Mesenchymal stem cell (in vitro differentiated cells and primary cell): ENCODE data around the gene RAB3D.
A peak's percentile ranks its signal among the peaks of the same experiment; 100 is the strongest.

ENCODE experiments used
- DNase-seq: peaks from one replicate; pipeline ENCODE4 v3.0.0-alpha.2; 2013
- H2AFZ ChIP-seq: one replicate; pipeline ENCODE4 v1.6.1; 2013; ENCODE audit warnings: low read depth, mild to moderate bottlenecking, control low read depth, inconsistent platforms, low read length, moderate library complexity
- H2AK5ac ChIP-seq: 2 replicates; pipeline ENCODE4 v1.6.1; 2013; ENCODE audit warnings: low read length, moderate library complexity, mild to moderate bottlenecking, inconsistent platforms; ENCODE audit not compliant: severe bottlenecking
- H2BK120ac ChIP-seq: one replicate; pipeline ENCODE4 v1.6.1; 2013; ENCODE audit warnings: low read depth, mild to moderate bottlenecking, inconsistent platforms, low read length, moderate library complexity
- H2BK12ac ChIP-seq, 2 experiments: one replicate each; pipeline ENCODE4 v1.6.1; 2013; ENCODE audit warnings: inconsistent platforms in 2 of 2, low read length in 2 of 2, mild to moderate bottlenecking in 2 of 2, moderate library complexity in 2 of 2, control low read depth in 1 of 2
- H2BK15ac ChIP-seq: one replicate; pipeline ENCODE4 v1.6.1; 2013; ENCODE audit warnings: mild to moderate bottlenecking, low read depth, inconsistent platforms; ENCODE audit not compliant: poor library complexity, severe bottlenecking
- H2BK5ac ChIP-seq: 2 replicates; pipeline ENCODE4 v1.6.1; 2013; ENCODE audit warnings: low read depth, mild to moderate bottlenecking, low read length, control low read depth, inconsistent platforms; ENCODE audit not compliant: poor library complexity, severe bottlenecking
- H3K14ac ChIP-seq, 2 experiments: one replicate each; pipeline ENCODE4 v1.6.1; 2013; ENCODE audit warnings: inconsistent platforms in 2 of 2, low read length in 2 of 2, control low read depth in 1 of 2, mild to moderate bottlenecking in 1 of 2, moderate library complexity in 1 of 2
- H3K18ac ChIP-seq, 2 experiments: one replicate each; pipeline ENCODE4 v1.6.1; 2013; ENCODE audit warnings: inconsistent platforms in 2 of 2, low read length in 2 of 2, control low read depth in 1 of 2, low read depth in 1 of 2, mild to moderate bottlenecking in 1 of 2
- H3K23ac ChIP-seq, 2 experiments: one replicate each; pipeline ENCODE4 v1.6.1; 2013; ENCODE audit warnings: inconsistent platforms in 2 of 2, low read length in 2 of 2, mild to moderate bottlenecking in 2 of 2, moderate library complexity in 2 of 2, control low read depth in 1 of 2
- H3K27ac ChIP-seq: 2 replicates; pipeline ENCODE4 v1.5.1; 2013; ENCODE audit warnings: mild to moderate bottlenecking, moderate library complexity, low read length, control low read depth, inconsistent platforms; ENCODE audit not compliant: poor library complexity, severe bottlenecking
- H3K27me3 ChIP-seq, 2 experiments: 2 replicates each; pipeline versions ENCODE4 v1.6.1 to v1.7.0; 2013; ENCODE audit warnings: low read length in 2 of 2, mild to moderate bottlenecking in 2 of 2, moderate library complexity in 2 of 2, control low read depth in 1 of 2, inconsistent platforms in 1 of 2; ENCODE audit not compliant: control insufficient read depth in 1 of 2, insufficient read depth in 1 of 2
- H3K36me3 ChIP-seq, 2 experiments: 2 replicates each; pipeline versions ENCODE4 v1.6.1 to v1.7.0; 2013; ENCODE audit warnings: low read length in 2 of 2, control low read depth in 1 of 2, inconsistent platforms in 1 of 2, low read depth in 1 of 2, mild to moderate bottlenecking in 1 of 2; ENCODE audit not compliant: insufficient read depth in 2 of 2, control insufficient read depth in 1 of 2
- H3K4ac ChIP-seq, 2 experiments: one replicate each; pipeline ENCODE4 v1.6.1; 2013; ENCODE audit warnings: inconsistent platforms in 2 of 2, low read length in 2 of 2, mild to moderate bottlenecking in 2 of 2, moderate library complexity in 2 of 2, control low read depth in 1 of 2, low read depth in 1 of 2
- H3K4me1 ChIP-seq: 2 replicates; pipeline ENCODE4 v1.6.1; 2013; ENCODE audit warnings: low read depth, low read length, control low read depth; ENCODE audit not compliant: control insufficient read depth, insufficient read depth
- H3K4me2 ChIP-seq: 2 replicates; pipeline ENCODE4 v1.6.1; 2013; ENCODE audit warnings: low read length, mild to moderate bottlenecking, inconsistent platforms; ENCODE audit not compliant: poor library complexity, severe bottlenecking
- H3K4me3 ChIP-seq, 2 experiments: 2 replicates each; pipeline versions ENCODE4 v1.5.1 to v1.7.0; 2013; ENCODE audit warnings: low read length in 2 of 2, mild to moderate bottlenecking in 2 of 2, control low read depth in 1 of 2, low read depth in 1 of 2; ENCODE audit not compliant: insufficient read depth in 1 of 2
- H3K79me1 ChIP-seq: replicated peaks from 2 replicates; pipeline ENCODE4 v1.6.1; 2013; ENCODE audit warnings: mild to moderate bottlenecking, control low read depth, low read length, inconsistent platforms; ENCODE audit not compliant: poor library complexity, severe bottlenecking
- H3K9ac ChIP-seq: 2 replicates; pipeline ENCODE4 v1.7.0; 2013; ENCODE audit warnings: mild to moderate bottlenecking, low read length, moderate library complexity
- H3K9me3 ChIP-seq: 2 replicates; pipeline ENCODE4 v1.7.0; 2013; ENCODE audit warnings: mild to moderate bottlenecking, low read length; ENCODE audit not compliant: control insufficient read depth
- H4K8ac ChIP-seq: one replicate; pipeline ENCODE4 v1.6.1; 2013; ENCODE audit warnings: inconsistent platforms, mild to moderate bottlenecking, low read length, moderate library complexity
- H4K91ac ChIP-seq: one replicate; pipeline ENCODE4 v1.6.1; 2013; ENCODE audit warnings: mild to moderate bottlenecking, low read length, inconsistent platforms
- WGBS: methylation state at CpG from one replicate; pipeline ENCODE4 v1.1.7; 2013; ENCODE audit warnings: mixed read lengths; 5-methylcytosine and 5-hydroxymethylcytosine counted together

RAB3D gene

DNA sequence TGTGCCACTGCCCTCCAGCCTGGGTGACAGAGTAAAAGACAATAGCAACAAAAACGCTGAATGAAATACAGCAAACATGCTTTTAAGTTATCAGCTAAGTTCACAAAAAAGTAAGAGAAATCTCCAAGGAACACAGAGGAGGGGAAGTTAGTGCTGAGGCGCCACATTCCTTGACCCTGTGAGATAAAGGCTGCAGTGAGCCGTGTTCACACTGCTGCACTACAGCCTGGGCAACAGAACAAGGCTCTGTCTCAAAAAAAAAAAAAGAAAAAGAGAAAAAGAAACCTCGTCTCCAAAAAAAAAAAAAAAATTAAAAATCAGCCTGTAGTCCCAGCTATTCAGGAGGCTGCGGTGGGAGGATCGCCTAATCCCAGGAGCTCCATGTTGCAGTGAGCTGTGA lies 60.8 kb downstream of the RAB3D start:
- peaks cover 4 to 23% of the 10 kb centered on the region in 2 experiments for H3K27me3 ChIP-seq
- no peaks in the 10 kb centered on the region for H3K36me3 ChIP-seq
- no peaks in the 10 kb centered on the region for H3K79me1 ChIP-seq
- 68% methylated on average over 4 of the region's 6 CpGs for WGBS
- H3K9me3 ChIP-seq: no peaks in the 10 kb centered on the region
- no peak overlapping the region for H3K4me3 ChIP-seq
- no peak overlapping the region for H4K91ac ChIP-seq
- H3K27ac ChIP-seq: no peak overlapping the region
- H3K9ac ChIP-seq: no peak overlapping the region
- no peak overlapping the region for H2BK120ac ChIP-seq
- no peak overlapping the region for H3K18ac ChIP-seq
- H2AK5ac ChIP-seq: no peak overlapping the region
- H3K4me2 ChIP-seq: no peak overlapping the region
- no peak overlapping the region for H2BK15ac ChIP-seq
- H3K14ac ChIP-seq: no peak overlapping the region
- no peak overlapping the region for H2BK12ac ChIP-seq
- H2AFZ ChIP-seq: no peak overlapping the region
- H3K4ac ChIP-seq: no peak overlapping the region
- H3K23ac ChIP-seq: no peak overlapping the region
- DNase-seq: peak; percentile 18
- no peak overlapping the region for H4K8ac ChIP-seq
- no peaks in the 10 kb centered on the region for H3K4me1 ChIP-seq
- no peak overlapping the region for H2BK5ac ChIP-seq

DNA sequence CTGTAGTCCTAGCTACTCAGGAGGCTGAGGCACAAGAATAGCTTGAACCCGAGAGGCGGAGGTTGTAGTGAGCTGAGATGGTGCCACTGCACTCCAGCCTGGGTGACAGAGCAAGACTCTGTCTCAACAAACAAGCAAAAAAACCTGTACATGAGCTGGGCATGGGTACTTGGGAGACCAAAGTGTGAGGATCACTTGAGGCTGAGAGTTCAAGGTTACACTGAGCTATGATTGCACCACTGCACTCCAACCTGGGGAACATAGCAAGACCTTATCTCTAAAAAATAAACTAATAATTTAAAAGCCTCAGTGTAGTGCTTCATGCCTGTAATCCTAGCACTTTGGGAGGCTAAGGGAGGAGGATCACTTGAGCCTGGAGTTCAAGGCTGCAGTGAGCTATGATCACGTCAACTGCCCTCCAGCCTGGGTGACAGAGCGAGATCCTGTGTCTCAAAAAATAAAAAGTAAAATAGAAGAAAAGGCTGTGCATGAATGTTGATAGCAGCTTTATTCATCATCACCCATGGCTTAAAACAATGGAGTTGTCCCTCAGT lies 64.8 kb downstream of the RAB3D start:
- 70% methylated on average over 4 of the region's 4 CpGs for WGBS

GRCh38 chr19:11273989-11274388 lies 65.5 kb downstream of the RAB3D start:
- Histone ChIP-seq H2AFZ (no peak overlapping the region), H2BK12ac (no peak overlapping the region), H3K4me3 (no peak overlapping the region), H3K79me1 (no peaks in the 10 kb centered on the region), H3K4me2 (no peak overlapping the region), H2BK5ac (no peak overlapping the region), H3K14ac (no peak overlapping the region), H3K9me3 (no peaks in the 10 kb centered on the region), H4K8ac (no peak overlapping the region), H3K36me3 (no peaks in the 10 kb centered on the region), H2AK5ac (no peak overlapping the region), H3K4me1 (no peaks in the 10 kb centered on the region), H3K27me3 (peaks cover 0 to 14% of the 10 kb centered on the region in 2 experiments), H3K23ac (no peak overlapping the region), H3K18ac (no peak overlapping the region), H2BK15ac (no peak overlapping the region), H3K4ac (no peak overlapping the region), H3K27ac (no peak overlapping the region), H2BK120ac (no peak overlapping the region), H4K91ac (no peak overlapping the region), H3K9ac (no peak overlapping the region)
- DNase-seq: no peak
- WGBS: 84% methylated on average over 4 of the region's 5 CpGs

More for the DNA sequence above, 64.8 kb downstream of the RAB3D start:
- Histone ChIP-seq H3K27me3 (peaks cover under 1 to 16% of the 10 kb centered on the region in 2 experiments), H3K4me3 (no peak overlapping the region), H3K9me3 (no peaks in the 10 kb centered on the region), H4K91ac (no peak overlapping the region), H3K27ac (no peak overlapping the region), H3K23ac (no peak overlapping the region), H2AFZ (no peak overlapping the region), H2AK5ac (no peak overlapping the region), H3K4me2 (no peak overlapping the region), H3K36me3 (no peaks in the 10 kb centered on the region), H2BK15ac (no peak overlapping the region), H3K14ac (no peak overlapping the region), H3K18ac (no peak overlapping the region), H3K4ac (no peak overlapping the region), H3K79me1 (no peaks in the 10 kb centered on the region), H2BK120ac (no peak overlapping the region), H2BK12ac (no peak overlapping the region), H4K8ac (no peak overlapping the region), H2BK5ac (no peak overlapping the region), H3K4me1 (no peaks in the 10 kb centered on the region), H3K9ac (no peak overlapping the region)
- DNase-seq: no peak

DNA sequence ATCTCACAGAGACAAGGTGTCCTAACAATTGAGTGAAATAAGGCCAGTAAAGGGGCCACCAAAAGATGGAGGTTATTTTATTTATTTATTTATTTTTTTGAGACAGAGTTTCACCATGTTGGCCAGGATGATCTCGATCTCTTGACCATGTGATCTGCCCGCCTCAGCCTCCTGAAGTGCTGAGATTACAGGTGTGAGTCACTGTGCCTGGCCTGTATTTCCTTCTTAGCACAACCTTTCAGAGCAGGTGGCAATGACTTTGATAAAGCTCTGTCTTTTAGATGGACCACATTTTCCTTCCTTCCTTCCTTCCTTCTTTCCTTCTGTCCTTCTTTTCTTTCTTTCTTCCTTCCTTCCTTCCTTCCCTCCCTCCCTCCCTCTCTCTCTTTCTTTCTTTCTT lies 66.2 kb downstream of the RAB3D start:
- Histone ChIP-seq H3K79me1 (no peaks in the 10 kb centered on the region), H3K27me3 (peaks cover 0 to 14% of the 10 kb centered on the region in 2 experiments), H3K9ac (no peak overlapping the region), H2BK12ac (no peak overlapping the region), H3K4me3 (no peak overlapping the region), H3K4ac (no peak overlapping the region), H3K4me2 (no peak overlapping the region), H3K14ac (no peak overlapping the region), H4K8ac (no peak overlapping the region), H2BK15ac (no peak overlapping the region), H3K23ac (no peak overlapping the region), H2BK5ac (no peak overlapping the region), H3K36me3 (no peaks in the 10 kb centered on the region), H3K4me1 (peaks cover 2% of the 10 kb centered on the region), H2AFZ (no peak overlapping the region), H3K27ac (no peak overlapping the region), H4K91ac (no peak overlapping the region), H3K9me3 (no peaks in the 10 kb centered on the region), H2BK120ac (no peak overlapping the region), H3K18ac (no peak overlapping the region), H2AK5ac (no peak overlapping the region)
- WGBS: 72% methylated on average over 2 of the region's 2 CpGs
- no peak for DNase-seq
